ENCODE results near the gene POU5F1. TPM values are rescaled to one million over a fixed set of nuclear protein-coding genes. Genes with fewer than 3 reads are reported as not detected.
"Not testable (repeated sequence)": the region's sequence is repeated elsewhere in the genome, so short reads cannot be mapped to it uniquely, and the experiment has no call there.

POU5F1 gene
- polyA plus RNA-seq, 1 donor, result 0.85 TPM

DNA sequence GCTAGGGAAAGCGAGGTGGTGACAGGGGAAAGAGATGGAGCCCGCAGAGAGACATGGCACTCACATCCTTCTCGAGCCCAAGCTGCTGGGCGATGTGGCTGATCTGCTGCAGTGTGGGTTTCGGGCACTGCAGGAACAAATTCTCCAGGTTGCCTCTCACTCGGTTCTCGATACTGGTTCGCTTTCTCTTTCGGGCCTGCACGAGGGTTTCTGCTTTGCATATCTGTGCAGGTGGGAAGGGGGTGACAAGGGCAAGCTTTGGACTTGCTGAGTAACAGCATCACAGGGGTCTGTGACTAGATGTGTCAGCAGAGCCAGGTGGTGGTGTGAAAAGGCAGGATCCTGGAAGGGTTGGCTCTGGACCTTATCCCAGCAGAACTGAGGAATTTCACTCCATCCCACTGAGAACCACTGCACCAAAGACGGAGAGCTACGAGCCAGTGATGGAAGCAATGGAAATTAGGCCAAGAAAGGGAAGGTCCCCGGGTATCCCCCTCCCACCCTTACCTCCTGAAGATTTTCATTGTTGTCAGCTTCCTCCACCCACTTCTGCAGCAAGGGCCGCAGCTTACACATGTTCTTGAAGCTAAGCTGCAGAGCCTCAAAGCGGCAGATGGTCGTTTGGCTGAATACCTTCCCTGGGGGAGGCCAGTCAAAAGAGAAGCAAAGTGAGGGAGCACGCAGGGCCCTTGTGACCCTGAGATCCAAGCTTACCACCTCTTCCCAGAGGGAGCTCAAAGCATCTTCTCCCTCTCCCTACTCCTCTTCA, 5.2 kb downstream of the POU5F1 start:
- DNase-seq, result not testable (repeated sequence)

DNA sequence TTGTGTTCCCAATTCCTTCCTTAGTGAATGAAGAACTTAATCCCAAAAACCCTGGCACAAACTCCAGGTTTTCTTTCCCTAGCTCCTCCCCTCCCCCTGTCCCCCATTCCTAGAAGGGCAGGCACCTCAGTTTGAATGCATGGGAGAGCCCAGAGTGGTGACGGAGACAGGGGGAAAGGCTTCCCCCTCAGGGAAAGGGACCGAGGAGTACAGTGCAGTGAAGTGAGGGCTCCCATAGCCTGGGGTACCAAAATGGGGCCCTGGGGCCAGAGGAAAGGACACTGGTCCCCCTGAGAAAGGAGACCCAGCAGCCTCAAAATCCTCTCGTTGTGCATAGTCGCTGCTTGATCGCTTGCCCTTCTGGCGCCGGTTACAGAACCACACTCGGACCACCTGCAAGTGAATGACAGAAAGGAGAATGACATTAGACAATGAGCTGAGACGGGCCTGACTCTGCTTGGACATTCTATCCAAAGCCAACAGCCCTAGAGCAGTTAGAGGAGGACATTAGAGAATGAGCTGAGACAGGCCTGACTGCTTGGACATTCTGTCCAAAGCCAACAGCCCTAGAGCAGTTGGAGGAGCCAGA, 5.9 kb downstream of the POU5F1 start:
- DNase-seq, result not testable (repeated sequence)

DNA sequence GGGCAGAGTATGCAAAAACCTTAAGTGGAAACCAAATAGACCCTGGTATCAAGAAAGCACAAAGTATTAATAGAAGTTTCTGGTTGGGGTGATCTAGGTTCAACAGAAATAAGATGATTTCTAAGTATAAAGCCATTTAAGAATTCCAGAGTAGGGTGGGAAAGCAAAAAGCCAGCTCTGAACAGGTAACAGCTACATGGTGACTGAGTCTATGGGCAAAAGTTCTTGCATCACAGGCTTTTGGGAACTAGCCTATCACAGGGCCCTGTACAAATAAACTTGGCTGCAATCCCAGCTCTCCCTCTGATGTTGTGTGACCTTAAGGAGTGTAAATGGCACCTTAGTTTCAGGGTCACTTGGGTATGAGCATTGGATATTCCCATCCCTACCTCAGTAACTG, 6.6 kb downstream of the POU5F1 start:
- DNase-seq, result no peak

DNA sequence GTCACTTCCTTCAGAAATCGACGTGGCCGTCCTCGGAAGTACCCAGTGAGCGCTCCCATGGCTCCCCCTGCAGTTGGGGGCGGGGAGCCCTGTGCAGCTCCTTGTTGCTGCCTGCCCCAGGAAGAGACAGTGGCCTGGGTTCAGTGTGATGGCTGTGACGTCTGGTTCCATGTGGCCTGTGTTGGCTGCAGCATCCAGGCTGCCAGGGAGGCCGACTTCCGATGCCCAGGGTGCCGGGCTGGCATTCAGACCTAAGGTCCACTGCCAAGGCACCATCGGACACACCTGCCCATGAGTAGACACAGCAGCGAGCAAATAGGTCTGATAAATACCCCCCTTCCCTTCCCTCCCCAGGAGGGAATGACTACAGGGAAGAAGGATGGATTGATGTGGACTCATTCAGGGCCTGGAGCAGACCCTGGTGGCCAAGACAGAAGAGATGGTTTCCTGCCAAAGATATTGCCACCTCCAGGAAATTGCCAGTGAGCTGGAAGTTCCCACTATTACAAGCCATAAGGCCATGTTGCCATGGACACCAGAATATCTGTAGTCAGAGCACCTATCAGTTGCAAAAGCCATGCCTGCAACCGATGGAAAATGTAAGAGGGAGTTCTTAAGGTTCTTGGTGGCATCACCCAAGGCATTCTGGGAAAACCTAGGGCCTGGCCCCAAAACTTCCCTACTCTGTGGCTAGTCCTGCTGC, 7.9 kb downstream of the POU5F1 start:
- DNase-seq, result no peak

DNA sequence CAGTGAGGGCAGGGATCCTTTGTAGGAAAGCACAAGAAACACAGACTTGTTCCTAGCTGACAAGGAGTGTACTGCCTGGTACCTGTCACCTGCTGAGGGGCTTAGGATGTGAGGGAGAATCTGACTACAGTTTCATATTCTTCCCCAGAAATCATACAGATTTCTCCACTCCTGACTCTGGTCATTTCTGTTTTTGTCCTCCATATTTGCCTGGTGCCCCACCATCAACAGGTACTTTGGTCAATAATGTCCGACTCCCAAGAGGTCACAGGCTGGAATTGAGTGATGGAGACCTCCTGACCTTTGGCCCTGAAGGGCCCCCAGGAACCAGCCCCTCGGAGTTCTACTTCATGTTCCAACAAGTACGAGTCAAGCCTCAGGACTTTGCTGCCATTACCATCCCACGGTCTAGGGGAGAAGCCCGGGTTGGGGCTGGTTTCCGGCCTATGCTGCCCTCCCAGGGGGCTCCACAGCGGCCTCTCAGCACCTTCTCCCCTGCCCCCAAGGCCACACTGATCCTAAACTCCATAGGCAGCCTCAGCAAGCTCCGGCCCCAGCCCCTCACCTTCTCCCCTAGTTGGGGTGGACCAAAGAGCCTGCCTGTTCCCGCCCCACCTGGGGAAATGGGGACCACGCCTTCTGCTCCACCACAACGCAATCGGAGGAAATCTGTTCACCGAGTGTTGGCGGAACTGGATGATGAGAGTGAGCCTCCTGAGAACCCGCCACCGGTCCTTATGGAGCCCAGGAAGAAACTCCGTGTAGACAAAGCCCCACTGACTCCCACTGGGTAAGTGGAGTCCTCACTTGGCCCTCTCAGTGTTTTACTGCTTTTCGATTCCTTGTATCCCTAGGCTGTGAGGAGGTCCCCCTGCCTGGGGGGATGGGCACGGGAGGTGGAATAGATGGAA, 9.0 kb downstream of the POU5F1 start:
- no peak for DNase-seq

DNA sequence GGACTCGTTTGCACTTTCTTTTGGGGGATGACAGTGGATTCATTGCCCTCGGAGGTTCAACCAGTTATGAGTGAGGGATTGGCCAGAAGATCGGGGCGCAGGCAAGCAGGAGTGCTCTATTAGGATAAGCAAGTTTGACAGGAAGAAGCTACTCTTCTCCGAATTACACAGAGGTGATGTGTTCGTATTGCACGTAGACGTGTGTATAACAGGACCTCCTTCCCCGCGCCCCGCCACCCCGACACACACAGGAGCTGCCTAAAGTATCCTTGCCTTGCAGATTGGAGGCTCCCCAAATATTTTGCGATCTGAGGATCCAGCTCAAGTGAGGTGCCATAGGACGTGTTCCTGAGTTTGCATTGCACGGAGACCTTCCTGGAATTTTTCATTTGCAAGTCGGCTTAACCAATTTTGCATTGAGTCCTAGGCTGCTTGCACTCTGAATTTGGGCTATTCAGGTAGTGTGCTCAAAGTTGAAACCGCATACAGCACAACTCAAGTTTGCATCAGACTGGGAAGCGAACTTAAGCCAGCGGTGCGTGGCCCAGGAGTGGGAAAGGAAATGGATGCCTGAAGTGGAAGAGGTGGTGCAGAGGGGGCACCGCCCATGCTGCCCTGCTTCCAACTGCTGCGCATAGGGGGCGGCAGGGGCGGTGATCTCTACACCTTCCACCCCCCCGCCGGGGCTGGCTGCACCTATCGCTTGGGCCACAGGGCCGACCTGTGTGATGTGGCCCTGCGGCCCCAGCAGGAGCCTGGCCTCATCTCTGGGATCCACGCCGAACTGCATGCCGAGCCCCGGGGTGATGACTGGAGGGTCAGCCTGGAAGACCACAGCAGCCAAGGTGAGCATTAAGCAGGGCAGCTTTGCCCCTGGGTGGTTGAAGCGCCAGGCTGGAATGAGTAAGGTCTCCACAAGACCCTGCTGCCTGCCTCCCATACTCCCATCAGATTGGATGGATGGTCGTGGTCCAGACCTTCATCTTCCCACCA, 11.3 kb downstream of the POU5F1 start:
- no peak for DNase-seq

DNA sequence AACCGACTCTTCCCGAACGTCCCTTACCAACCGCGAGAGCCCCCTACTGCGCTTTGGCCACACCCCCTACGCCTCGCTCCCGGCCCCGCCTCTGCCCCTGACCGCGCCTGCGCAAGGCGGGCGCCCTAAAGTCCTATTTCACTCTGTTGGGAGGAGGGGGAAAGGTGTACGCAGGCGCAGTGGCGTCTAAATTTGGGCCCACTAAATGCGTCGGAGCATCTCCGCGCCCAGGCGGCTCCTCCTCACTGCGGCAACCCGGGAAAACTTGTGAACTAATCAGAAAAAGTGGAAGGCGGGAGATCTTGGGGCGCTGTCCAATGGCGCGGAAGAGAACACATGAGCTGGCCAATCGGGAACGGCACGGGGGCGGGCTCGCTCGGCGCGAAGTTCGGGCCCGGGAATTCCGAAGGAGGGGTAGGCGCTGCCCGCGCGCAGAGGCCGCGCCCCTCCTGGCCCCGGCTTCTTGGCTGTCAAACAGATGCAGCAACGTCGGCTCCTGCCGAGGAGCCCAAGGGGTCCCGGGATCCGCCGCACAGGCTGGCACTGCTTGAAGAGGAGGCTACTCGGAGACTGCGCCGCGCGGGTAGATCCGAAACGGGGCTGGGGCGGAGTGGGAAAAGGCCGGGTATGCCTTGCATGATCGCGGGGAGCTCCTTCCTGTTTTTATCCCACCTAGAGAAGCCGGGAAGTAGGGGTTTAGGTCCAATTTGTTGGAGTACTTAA, 12.2 kb downstream of the POU5F1 start, which contains the start of gene TCF19:
TSS of gene TCF19 (plus strand) at position 450 of the 723 bp plus-strand sequence. CDS start 881 bp downstream, outside the sequence.
- peak; percentile 100 for DNase-seq

DNA sequence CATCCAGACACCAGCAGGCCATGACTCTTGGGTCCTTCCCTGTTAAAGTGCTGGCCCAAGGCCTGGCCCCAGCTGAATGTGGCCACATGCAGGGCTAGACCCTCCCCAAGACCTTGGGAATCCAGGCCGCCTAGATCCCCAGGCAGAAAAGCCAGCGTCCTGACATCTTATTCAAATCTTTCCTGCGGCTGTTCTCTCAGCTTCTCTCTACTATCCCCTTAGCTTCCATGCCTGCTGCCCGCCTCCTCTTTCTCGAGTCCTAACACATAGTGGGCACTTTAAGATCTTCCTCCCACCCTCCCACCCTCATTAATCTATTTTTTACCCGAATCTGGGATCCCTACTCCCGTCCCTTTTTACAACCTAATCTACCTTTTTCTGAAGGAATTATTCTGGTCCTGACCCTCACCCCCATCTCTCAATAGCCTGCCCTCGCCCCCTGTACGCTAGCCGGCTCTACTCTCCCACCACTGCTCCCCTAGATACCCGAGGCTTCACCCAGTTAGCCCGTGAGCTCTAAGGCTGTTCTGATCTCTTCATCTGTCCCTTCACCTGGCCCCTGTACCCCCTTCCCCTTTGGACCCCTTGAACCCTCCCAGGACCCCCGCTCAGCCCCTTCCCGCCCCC, 12.9 kb downstream of the POU5F1 start, which contains the start of gene CCHCR1:
TSS of gene CCHCR1 (minus strand) at position 290 of the 627 bp plus-strand sequence. CDS start at position 88, 202 bp downstream.
- DNase-seq, result no peak

DNA sequence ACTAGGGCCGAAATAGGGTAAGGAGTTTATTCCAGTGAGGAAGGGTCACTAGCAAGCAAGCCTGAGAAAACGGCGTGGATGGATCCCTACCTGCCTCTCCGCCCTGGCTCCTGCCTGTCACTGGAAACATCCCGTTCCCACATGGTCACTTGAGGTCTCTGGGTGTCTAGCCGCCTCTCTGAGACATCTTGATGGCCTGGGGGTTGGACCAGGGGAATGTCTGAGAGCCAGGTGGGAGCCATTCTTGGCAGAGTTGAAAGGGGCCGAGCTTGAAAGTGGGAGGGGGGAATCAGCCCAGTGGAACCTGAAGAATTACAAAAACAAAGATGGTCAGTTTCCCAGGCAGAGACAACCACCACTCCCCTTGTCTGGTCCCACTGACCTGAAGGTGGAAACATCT, 13.8 kb downstream of the POU5F1 start:
- no peak for DNase-seq

DNA sequence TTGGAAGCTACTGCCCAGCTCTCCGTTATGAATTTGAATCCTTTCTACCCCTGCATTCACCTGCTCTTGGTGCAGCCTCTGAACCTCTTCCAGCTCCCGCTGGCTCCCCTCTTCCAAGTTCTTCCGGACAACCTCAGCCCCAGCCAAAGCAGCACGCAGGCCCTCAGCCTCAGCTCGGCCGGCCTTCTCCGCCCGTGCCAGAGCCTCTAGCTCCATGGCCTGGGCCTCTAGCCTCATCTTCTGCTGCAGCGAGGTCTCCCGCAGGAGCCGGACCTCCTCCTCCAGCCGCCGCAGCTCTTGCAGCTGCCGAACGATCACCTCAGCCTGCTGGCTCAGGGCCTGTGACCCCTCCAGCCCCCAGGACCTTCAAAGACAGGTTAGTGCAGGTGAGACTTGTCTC, 16.0 kb downstream of the POU5F1 start:
- DNase-seq, result no peak

DNA sequence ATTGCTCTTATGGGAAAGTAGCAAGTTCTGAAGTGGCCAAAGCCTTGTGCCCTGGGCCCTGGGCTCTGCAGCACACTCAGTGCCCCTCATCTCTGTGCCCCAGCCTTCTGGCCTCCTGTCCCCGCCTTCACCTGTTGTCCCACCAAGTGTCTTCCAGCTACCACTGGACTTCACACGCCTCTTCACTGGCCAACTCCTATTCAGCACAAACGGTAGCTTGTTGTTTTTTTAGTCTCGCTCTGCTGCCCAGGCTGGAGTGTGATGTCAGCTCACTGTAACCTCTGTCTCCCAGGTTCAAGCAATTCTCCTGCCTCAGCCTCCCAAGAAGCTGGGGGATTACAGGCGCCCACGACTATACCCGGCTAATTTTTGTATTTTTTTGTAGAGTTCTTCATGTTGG, 17.7 kb downstream of the POU5F1 start:
- DNase-seq, result no peak

DNA sequence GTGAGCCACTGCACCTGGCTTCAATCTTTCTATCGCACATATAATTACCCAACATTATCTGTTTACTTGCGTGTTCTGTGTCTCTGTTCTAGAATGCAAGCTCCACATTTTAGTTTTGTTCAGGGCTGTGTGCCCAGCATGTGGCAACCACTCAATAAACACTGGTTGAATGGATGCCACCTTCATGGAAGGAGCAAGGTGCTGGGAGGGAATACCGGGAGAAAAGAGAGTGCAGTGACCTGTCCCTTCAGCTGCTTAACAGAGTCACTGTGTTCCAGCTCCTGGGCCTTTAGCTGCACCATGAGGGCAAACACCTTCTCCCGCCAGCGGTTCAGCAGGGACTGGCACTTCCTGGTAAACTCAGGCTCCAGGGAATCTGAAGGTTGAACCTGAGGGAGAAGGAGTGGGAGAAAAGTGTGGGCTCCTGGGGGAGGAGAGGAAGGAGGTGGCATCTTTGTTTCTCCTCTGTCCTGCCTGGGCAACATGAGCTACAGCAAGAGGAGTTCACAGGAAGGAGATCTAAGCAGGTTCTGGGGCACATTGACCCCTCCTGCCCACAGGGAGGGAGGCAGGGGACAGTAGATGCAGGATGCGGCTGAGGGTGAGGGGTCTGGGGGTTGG, 20.5 kb downstream of the POU5F1 start:
- no peak for DNase-seq

DNA sequence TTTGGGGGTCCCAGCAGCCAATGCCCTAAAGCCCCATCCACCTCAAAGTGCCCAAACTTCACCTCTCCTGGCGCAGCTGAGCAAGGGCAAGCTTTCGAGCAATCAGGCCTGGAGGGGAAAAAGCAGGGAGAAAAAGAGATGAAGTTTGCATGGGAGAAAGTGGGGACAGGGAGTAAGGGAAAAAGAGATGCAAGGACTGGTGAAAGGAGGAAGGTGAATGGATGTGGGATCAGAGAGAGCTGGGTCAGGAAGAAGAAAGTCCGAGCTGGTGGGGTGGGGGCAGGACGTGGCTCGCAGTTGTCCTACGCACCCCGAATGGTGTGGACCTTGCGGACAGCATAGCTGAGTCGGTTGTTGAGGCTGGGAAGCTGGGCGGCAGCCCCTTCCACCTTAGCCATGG, 25.1 kb downstream of the POU5F1 start:
- no peak for DNase-seq

DNA sequence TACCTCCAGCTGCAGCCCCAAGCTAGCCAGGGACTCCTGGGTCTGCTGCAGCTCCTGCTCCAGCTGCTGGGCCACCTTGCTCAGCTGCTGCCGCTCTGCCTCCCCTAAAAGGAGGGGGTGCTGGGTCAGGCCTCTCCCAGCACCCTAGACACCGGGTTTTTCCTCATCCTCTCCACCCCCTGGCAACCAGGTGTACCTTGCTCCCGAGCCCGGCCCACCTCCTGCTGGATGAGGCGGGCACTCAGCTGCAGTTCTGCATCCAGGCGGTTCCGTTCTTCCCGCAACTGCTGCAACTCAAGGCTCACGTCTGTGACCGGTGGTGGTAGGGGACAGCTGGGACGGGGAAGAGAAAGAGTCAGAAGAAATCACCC, 25.5 kb downstream of the POU5F1 start:
- no peak for DNase-seq

DNA sequence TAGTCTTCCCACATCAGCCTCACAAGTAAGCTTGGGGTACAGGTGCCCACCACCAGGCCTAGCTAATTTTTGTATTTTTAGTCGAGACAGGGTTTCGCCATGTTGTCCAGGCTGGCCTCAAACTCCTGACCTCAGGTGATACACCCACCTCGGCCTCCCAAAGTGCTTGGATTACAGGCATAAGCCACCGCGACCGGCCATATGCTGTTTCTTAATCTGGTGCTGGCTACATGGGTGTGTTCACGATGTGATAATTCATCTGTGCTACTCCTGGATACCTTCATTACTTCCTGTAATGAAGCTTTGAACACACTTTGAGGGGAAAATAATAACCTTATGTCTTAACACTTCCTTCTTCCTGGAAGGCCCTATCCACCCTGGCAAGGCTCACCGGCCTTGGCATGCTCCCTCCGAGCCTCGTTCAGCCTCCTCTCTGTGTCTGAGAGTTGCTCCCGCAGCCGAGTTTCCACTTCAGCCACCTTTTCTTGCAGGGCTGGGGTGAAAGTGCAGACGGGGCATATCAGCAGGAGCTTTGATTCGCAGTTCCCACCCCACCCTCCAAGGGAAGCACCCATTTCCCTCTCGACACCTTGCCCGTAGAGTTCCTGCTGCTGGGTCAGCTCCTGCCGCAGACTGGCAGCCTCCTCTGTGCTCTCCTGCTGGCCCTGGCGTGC, 26.0 kb downstream of the POU5F1 start:
- no peak for DNase-seq

DNA sequence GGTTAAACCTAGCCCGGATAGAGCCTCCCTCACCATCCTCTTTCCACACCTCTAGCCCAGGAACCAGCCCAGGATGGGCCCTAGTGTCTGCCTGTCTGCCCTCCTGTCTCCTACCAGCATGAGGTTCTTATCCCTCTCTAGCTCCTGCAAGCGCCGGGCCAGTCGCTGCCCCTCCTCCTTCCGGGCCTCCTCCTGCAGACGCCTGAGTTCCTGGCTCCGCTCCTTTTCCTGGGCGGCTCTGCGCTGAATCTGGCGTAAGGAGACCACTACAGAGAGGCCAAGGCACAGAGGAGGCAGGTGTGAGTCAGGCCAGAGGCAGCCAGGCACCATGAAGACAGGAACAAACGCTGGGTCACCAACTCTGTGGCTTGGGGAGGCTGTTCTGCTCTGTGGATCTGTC, 27.3 kb downstream of the POU5F1 start:
- DNase-seq, result peak; percentile 74

DNA sequence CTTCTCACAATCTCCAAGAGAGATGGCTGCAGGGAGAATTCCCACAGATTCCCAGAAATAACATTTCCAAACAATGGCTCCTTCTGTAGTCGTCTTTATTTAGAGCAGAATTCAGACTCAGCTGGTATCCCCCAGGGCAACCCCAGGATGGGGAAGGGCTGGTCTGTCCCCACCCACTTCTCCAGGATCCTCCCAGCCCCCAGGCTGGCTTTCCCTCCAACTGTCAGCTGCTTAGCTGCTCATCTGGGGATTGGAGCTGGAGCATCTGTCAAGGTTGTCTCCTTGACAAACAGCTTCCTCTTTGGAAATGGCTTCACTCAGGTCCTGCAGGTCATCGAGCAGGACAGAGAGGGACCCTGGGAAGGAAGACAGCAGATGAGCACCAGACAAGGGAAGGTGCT, 28.1 kb downstream of the POU5F1 start:
- DNase-seq, result no peak

DNA sequence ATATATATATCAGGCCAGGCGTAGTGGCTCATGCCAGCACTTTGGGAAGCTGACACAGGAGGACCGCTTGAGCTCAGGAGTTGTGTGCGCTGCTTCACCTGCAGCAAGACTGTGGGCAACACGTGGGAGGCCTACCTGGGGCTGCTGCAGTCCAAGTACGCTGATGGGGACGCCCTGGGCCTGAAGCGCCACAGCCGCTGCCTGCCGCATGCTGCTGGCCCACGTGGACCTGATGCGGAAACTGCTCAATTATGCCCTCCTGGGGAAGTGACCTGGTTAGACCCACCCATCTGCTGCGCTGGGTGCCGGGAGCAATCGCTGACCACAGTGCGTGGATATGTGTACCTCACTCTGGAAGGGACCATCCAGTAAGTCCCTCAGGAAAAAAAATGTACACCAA, 29.8 kb downstream of the POU5F1 start:
- no peak for DNase-seq

DNA sequence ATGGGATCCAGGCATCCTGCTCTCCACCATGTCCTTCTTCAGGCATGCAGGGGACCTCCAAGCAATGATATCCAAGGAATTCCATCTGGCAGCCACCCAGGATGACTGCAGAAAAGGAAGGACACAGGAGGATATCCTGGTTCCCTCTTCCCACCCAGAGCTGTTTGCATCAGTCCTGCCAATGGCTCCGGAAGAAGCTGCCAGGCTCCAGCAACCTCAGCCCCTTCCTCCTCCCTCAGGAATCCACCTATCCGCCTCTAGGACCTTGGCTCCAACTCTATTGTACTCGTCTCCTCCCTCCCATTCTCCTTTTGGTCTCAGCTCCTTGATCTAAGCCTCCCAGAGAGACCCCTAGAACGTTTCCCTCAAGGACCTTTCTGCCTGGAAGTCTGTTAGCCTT, 30.9 kb downstream of the POU5F1 start:
- no peak for DNase-seq

Data from hindlimb muscle (tissue), 1 donor.